GM03348 (cell line): Measurements from ENCODE around the gene ATG4B.
"Not testable (repeated sequence)": the region's sequence is repeated elsewhere in the genome, so short reads cannot be mapped to it uniquely, and the experiment has no call there.

Experiments
- DNase-seq: peaks from one replicate; pipeline ENCODE4 v3.0.0; 2012; ENCODE audit warnings: low spot score

The ATG4B gene

GRCh38 chr2:241640165-241640795, 2.8 kb downstream of the ATG4B start:
- no peak for DNase-seq

GRCh38 chr2:241641631-241642030, 4.1 kb downstream of the ATG4B start:
- DNase-seq = no peak

GRCh38 chr2:241645056-241645914, 7.8 kb downstream of the ATG4B start:
- no peak for DNase-seq

- DNase-seq = no peak
These were observed 8.6 kb downstream of the ATG4B start for GRCh38 chr2:241645915-241646645.

GRCh38 chr2:241648453-241648852, 11.0 kb downstream of the ATG4B start:
- DNase-seq = no peak

- no peak for DNase-seq
These were observed 11.9 kb downstream of the ATG4B start for GRCh38 chr2:241649404-241649803.

- no peak for DNase-seq
These were observed 12.4 kb downstream of the ATG4B start for GRCh38 chr2:241649927-241650326.

- no peak for DNase-seq
These were observed 14.6 kb downstream of the ATG4B start for GRCh38 chr2:241652142-241652541.

GRCh38 chr2:241652722-241653121, 15.2 kb downstream of the ATG4B start:
- no peak for DNase-seq

GRCh38 chr2:241653210-241653750, 15.8 kb downstream of the ATG4B start:
- no peak for DNase-seq

- DNase-seq = no peak
These were observed 17.1 kb downstream of the ATG4B start for GRCh38 chr2:241654551-241654950.

GRCh38 chr2:241655516-241656189, 18.2 kb downstream of the ATG4B start:
- no peak for DNase-seq

GRCh38 chr2:241656190-241656741, 18.8 kb downstream of the ATG4B start:
- no peak for DNase-seq

GRCh38 chr2:241657786-241658254, 20.3 kb downstream of the ATG4B start:
- DNase-seq = no peak

- no peak for DNase-seq
These were observed 20.8 kb downstream of the ATG4B start for GRCh38 chr2:241658296-241658695.

GRCh38 chr2:241659150-241659739, 21.8 kb downstream of the ATG4B start:
- peak; percentile 82 for DNase-seq

- DNase-seq = no peak
These were observed 23.2 kb downstream of the ATG4B start for GRCh38 chr2:241660593-241661213.

GRCh38 chr2:241662731-241663130, 25.2 kb downstream of the ATG4B start:
- DNase-seq = not testable (repeated sequence)

GRCh38 chr2:241665731-241666440, 28.4 kb downstream of the ATG4B start:
- no peak for DNase-seq
